HepG2 (cell line): ENCODE measurements around the gene ELANE. TPM values are rescaled to one million over a fixed set of nuclear protein-coding genes. Genes with fewer than 3 reads are reported as not detected.
A peak's percentile ranks its signal among the peaks of the same experiment; 100 is the strongest.
"Not testable (repeated sequence)": the region's sequence is repeated elsewhere in the genome, so short reads cannot be mapped to it uniquely, and the experiment has no call there.

Source experiments
- ATAC-seq: fragments of 200-7000 bp; cut with Tn5 transposase; 3 replicates; pipeline ENCODE4 v1.9.1; 2020; ENCODE audit warnings: mild to moderate bottlenecking, moderate library complexity
- BruUV-seq: library from RNA; stranded (reverse); fragments of 400-500 nt; replicated peaks from 2 replicates; lab custom pipeline; 2021; lab: Mats Ljungman, UMichigan
- CTCF ChIA-PET: fragments of 300-600 bp; formaldehyde crosslinking; extraction: SDS; loops from one replicate; lab custom pipeline; 2021; ENCODE audit warnings: low total read pairs, inconsistent platforms, low intra/inter-chr PET ratio; lab: Yijun Ruan, JAX
- POLR2A ChIA-PET: fragments of 350-600 bp; sonication (Branson Sonifier 250); formaldehyde crosslinking; loops from one replicate; lab custom pipeline; 2020; ENCODE audit warnings: antibody characterized with exemption, inconsistent platforms; lab: Yijun Ruan, JAX
- DNase-seq: peaks from one replicate; pipeline ENCODE4 v3.0.0-alpha.2; 2015; ENCODE audit warnings: low spot score
- FAIRE-seq: peaks from 3 replicates; lab custom pipeline; 2011; peaks lifted over from hg19 to GRCh38; lab: Jason Lieb, UNC
- H2AFZ ChIP-seq: one replicate; pipeline ENCODE4 v1.6.1; 2011; ENCODE audit warnings: low read length, inconsistent platforms
- H3K27ac ChIP-seq: fragments of 300-600 bp; 3 replicates; pipeline ENCODE4 v1.8.0; 2011; ENCODE audit warnings: mixed run types, mild to moderate bottlenecking, mixed read lengths, low read length, inconsistent platforms; ENCODE audit not compliant: insufficient read depth; ENCODE audit errors: extremely low read length
- H3K27me3 ChIP-seq, 2 experiments: fragments of 200-600 bp in 1 of 2; 2 replicates in 1 of 2; 3 replicates in 1 of 2; pipeline versions ENCODE4 v1.6.0 to v1.8.0; 2011; ENCODE audit warnings: low read length in 2 of 2, mild to moderate bottlenecking in 2 of 2, moderate library complexity in 2 of 2, inconsistent platforms in 1 of 2; ENCODE audit not compliant: insufficient read depth in 2 of 2, control insufficient read depth in 1 of 2
- H3K36me3 ChIP-seq, 2 experiments: fragments of 200-600 bp in 1 of 2; replicated peaks in 1 of 2; 2 replicates in 1 of 2; 3 replicates in 1 of 2; pipeline versions ENCODE4 v1.5.1 to v1.8.0; 2011; ENCODE audit warnings: low read length in 2 of 2, inconsistent platforms in 1 of 2; ENCODE audit not compliant: insufficient read depth in 2 of 2, control insufficient read depth in 1 of 2
- H3K4me1 ChIP-seq: 2 replicates; pipeline ENCODE4 v1.5.1; 2012; ENCODE audit warnings: low read length, inconsistent platforms; ENCODE audit not compliant: insufficient read depth
- H3K4me2 ChIP-seq: 2 replicates; pipeline ENCODE4 v1.6.0; 2011; ENCODE audit warnings: low read depth, low read length, inconsistent platforms
- H3K4me3 ChIP-seq, 3 experiments: fragments of 200-600 bp in 1 of 3; sonication (generic), shearing (Covaris generic) in 1 of 3; replicated peaks in 1 of 3; 2 replicates each; pipeline ENCODE4 v1.5.1; 2011 to 2016; ENCODE audit warnings: low read length in 3 of 3, inconsistent platforms in 2 of 3, low read depth in 2 of 3, mild to moderate bottlenecking in 2 of 3, control low read depth in 1 of 3, mixed read lengths in 1 of 3; ENCODE audit not compliant: insufficient read depth in 1 of 3
- H3K79me2 ChIP-seq: one replicate; pipeline ENCODE4 v1.6.1; 2011; ENCODE audit warnings: low read length, inconsistent platforms; ENCODE audit not compliant: insufficient read depth
- H3K9ac ChIP-seq: 2 replicates; pipeline ENCODE4 v1.6.0; 2011; ENCODE audit warnings: mild to moderate bottlenecking, low read depth, low read length, inconsistent platforms; ENCODE audit not compliant: insufficient read depth
- H3K9me3 ChIP-seq: 2 replicates; pipeline ENCODE4 v1.5.1; 2012; ENCODE audit warnings: mild to moderate bottlenecking, low read length
- H4K20me1 ChIP-seq: 2 replicates; pipeline ENCODE4 v1.6.0; 2011; ENCODE audit warnings: inconsistent platforms, mild to moderate bottlenecking, low read length, moderate library complexity; ENCODE audit not compliant: insufficient read depth
- HOXA3 ChIP-seq: sonication (generic); formaldehyde crosslinking; IDR thresholded peaks from 2 replicates; pipeline ENCODE4 v1.5.0; 2020; ENCODE audit warnings: missing genetic modification reagents
- MTF2 ChIP-seq: sonication (generic); formaldehyde crosslinking; IDR thresholded peaks from 2 replicates; pipeline ENCODE4 v1.5.0; 2020; ENCODE audit warnings: missing genetic modification reagents, borderline replicate concordance
- NCOA1 ChIP-seq: sonication (generic); formaldehyde crosslinking; IDR thresholded peaks from 2 replicates; pipeline ENCODE4 v1.9.0; 2021; ENCODE audit warnings: missing genetic modification reagents
- PCBP1 ChIP-seq: fragments of 200-400 bp; formaldehyde crosslinking; IDR thresholded peaks from 2 replicates; pipeline ENCODE4 v1.6.1; 2017; ENCODE audit warnings: mild to moderate bottlenecking, low read depth, low read length, borderline replicate concordance
- UBTF ChIP-seq: sonication (generic); formaldehyde crosslinking; IDR thresholded peaks from 2 replicates; pipeline ENCODE4 v1.4.0; 2020; ENCODE audit warnings: mild to moderate bottlenecking, missing genetic modification reagents
- ZKSCAN8 ChIP-seq: IDR thresholded peaks from 2 replicates; pipeline ENCODE4 v1.6.1; 2016; ENCODE audit warnings: borderline replicate concordance, missing genetic modification reagents, missing compliant biosample characterization
- ZNF121 ChIP-seq: sonication (generic); formaldehyde crosslinking; IDR thresholded peaks from 2 replicates; pipeline ENCODE4 v1.5.0; 2020; ENCODE audit warnings: mild to moderate bottlenecking, missing genetic modification reagents
- ZNF333 ChIP-seq: sonication (generic); formaldehyde crosslinking; IDR thresholded peaks from 2 replicates; pipeline ENCODE4 v1.4.0; 2020; ENCODE audit warnings: mild to moderate bottlenecking, missing genetic modification reagents, borderline replicate concordance
- ZNF768 ChIP-seq: sonication (generic); formaldehyde crosslinking; IDR thresholded peaks from 2 replicates; pipeline ENCODE4 v1.4.0; 2020; ENCODE audit warnings: missing genetic modification reagents
- ZNF770 ChIP-seq: sonication (generic); formaldehyde crosslinking; IDR thresholded peaks from 2 replicates; pipeline ENCODE4 v1.5.0; 2020; ENCODE audit warnings: mild to moderate bottlenecking, missing genetic modification reagents
- WGBS: methylation state at CpG from one replicate; pipeline ENCODE4 v1.1.6; 2017; ENCODE audit warnings: low lambda C conversion rate; 5-methylcytosine and 5-hydroxymethylcytosine counted together
- in situ Hi-C: cut with HindIII; loops from 2 replicates; pipeline ENCODE4 v1.10.0; 2017; ENCODE audit warnings: low pct_unique_long_range_greater_than_20kb; ENCODE audit not compliant: extremely low pct_ligation_motif_present
- intact Hi-C: fragments of 100-400 bp; cut with micrococcal nuclease; formaldehyde crosslinking; loops from one replicate; pipeline ENCODE4 v1.10.0; 2022; ENCODE audit not compliant: unreplicated experiment
- polyA plus RNA-seq, 8 experiments: library from polyadenylated mRNA; depleted of rRNA in 3 of 8; stranded (reverse) in 7 of 8; unstranded in 1 of 8; fragments of >200 nt; fragmentation: Illumina TruSeq in 4 of 8; extraction: Trizol in 4 of 8; gene quantifications; 2 replicates each; pipeline versions ENCODE4 v1.2.1 to v1.2.3, GENCODE V29; 2011 to 2016; ENCODE audit warnings: low read depth in 4 of 8, missing spikeins in 1 of 8, mixed read lengths in 1 of 8; ENCODE audit not compliant: insufficient read depth in 1 of 8
- total RNA-seq, 5 experiments: library from RNA; depleted of rRNA; stranded (reverse); fragments of >200 nt; fragmentation: Illumina TruSeq; extraction: Trizol; gene quantifications; 2 replicates each; pipeline ENCODE4 v1.2.3, GENCODE V29; 2016; ENCODE audit warnings: low read depth in 1 of 5

Gene ELANE
- total and polyA plus RNA-seq, 2 of the 13 experiments (the other 11 are each of a cell fraction or from before 2014, with no cell fraction given), result not detected

- H3K9me3 ChIP-seq, H3K79me2 ChIP-seq, H4K20me1 ChIP-seq, H3K4me3 ChIP-seq, H3K36me3 ChIP-seq, ATAC-seq, intact Hi-C loops, DNase-seq, in situ Hi-C loops, H3K27ac ChIP-seq, BruUV-seq, H3K4me2 ChIP-seq, H3K9ac ChIP-seq, CTCF ChIA-PET, FAIRE-seq, H2AFZ ChIP-seq, POLR2A ChIA-PET: not testable (repeated sequence)
- Histone ChIP-seq H3K27me3 (peaks cover 13 to 59% of the 10 kb centered on the region in 2 experiments), H3K4me1 (peaks cover 21% of the 10 kb centered on the region; the same call in 1 of the 2 replicates)
- TF ChIP-seq ZNF121 (CRISPR knock-in tag) (peak; percentile 62), ZNF770 (peak; percentile 51; the same call in 1 of the 2 replicates)
- WGBS, result 41% methylated on average over 8 of the region's 8 CpGs
Observed at GRCh38 chr19:849195-849594, 2.9 kb upstream of the ELANE start.

- H3K36me3 ChIP-seq, result no peaks in the 10 kb centered on the region
- TF ChIP-seq ZNF333 (CRISPR knock-in tag) (no peak), MTF2 (CRISPR knock-in tag) (peak; percentile 83; the same call in 1 of the 2 replicates), ZNF768 (CRISPR knock-in tag) (0 out of 2 replicates have a peak, but pooled peaks have one; percentile 15), HOXA3 (CRISPR knock-in tag) (0 out of 2 replicates have a peak, but pooled peaks have one; percentile 10), UBTF (CRISPR knock-in tag) (peak; percentile 65), PCBP1 (no peak), ZKSCAN8 (CRISPR knock-in tag) (peak; percentile 99), NCOA1 (CRISPR knock-in tag) (no peak)
Observed at GRCh38 chr19:850221-850978, 1.7 kb upstream of the ELANE start.

More at GRCh38 chr19:850221-850978, 1.7 kb upstream of the ELANE start:
- ATAC-seq (peak; percentile 62), FAIRE-seq (no peak), DNase-seq (no peak)
- intact Hi-C loops, result no loop called here
- Histone ChIP-seq H3K4me2 (peak overlapping the region; percentile 54; the same call in 1 of the 2 replicates), H3K27ac (no peak overlapping the region), H3K9ac (no peak overlapping the region), H3K27me3 (peaks cover 10 to 49% of the 10 kb centered on the region in 2 experiments), H3K4me3 (peak overlapping the region in 1 of 3 experiments; percentile 24; a peak in 1 of 6 replicates), H4K20me1 (no peaks in the 10 kb centered on the region), H2AFZ (no peak overlapping the region), H3K4me1 (peaks cover 21% of the 10 kb centered on the region; the same call in 1 of the 2 replicates), H3K79me2 (no peaks in the 10 kb centered on the region), H3K9me3 (no peaks in the 10 kb centered on the region)
- POLR2A ChIA-PET, result interaction anchor here (0.9 to 1.1 kb wide), 2 partner anchors 51 to 68 kb away, joined by 3 to 4 read pairs; no protein-coding TSS in a partner anchor
- CTCF ChIA-PET, result no interaction called here
- WGBS, result 15% methylated on average over 13 of the region's 28 CpGs
- in situ Hi-C loops, result loop anchor here (10.0 kb wide), 1 partner anchor 86 kb away; no protein-coding TSS in a partner anchor
- no TSS peak for BruUV-seq
